ENCODE data around the gene MLNR. TPM values are rescaled to one million over a fixed set of nuclear protein-coding genes. Genes with fewer than 3 reads are reported as not detected.

The MLNR gene
- total RNA-seq, 1 experiment from 2014 or later = not detected

DNA sequence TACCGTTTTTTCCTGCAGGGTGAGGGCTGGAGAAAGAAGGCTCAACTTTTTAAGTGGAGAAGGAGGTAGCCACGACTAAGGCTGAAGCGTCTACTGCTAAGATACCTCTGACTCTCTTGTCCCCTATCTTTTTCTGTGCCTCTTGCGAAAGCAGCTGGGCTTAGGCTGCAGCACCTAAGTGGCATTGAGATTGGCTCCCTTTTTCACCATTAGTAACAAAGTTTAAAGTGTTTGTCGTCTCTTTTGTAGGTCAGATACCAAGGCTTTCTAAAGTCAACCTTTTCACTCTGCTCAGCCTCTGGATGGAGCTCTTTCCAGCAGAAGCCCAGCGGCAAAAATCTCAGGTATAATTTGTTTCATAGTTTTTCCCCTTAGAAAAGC, 28.5 kb downstream of the MLNR start:
- no peaks in the 10 kb centered on the region for H4K20me1 ChIP-seq (ENCODE audit: insufficient read depth)
- H3K79me2 ChIP-seq (ENCODE audit: insufficient read depth, low read length) = peaks cover 16% of the 10 kb centered on the region
- ChIA-PET RAD21 (ENCODE audit: low non-redundant PET in 1 of 2, low total read pairs in 2 of 2, uncharacterized antibody in 2 of 2, unreplicated experiment in 2 of 2) (no interaction called here), CTCF (interaction anchor here (1.2 to 2.6 kb wide), 4 partner anchors 32 to 358 kb away, joined by 3 to 13 read pairs (median 5); no protein-coding TSS in a partner anchor), POLR2A (interaction anchor here (1.6 kb wide), 1 partner anchor 10 kb away, joined by 3 read pairs; no protein-coding TSS in a partner anchor)
- DNase-seq (ENCODE audit: low read depth, low spot score) (no peak), ATAC-seq (peak; percentile 4)
- TF ChIP-seq ZNF274 (IDR thresholded peaks at IDR 0.05; ENCODE audit: low read depth, low read length) = no peak
- TF ChIP-seq, protein P1, sequence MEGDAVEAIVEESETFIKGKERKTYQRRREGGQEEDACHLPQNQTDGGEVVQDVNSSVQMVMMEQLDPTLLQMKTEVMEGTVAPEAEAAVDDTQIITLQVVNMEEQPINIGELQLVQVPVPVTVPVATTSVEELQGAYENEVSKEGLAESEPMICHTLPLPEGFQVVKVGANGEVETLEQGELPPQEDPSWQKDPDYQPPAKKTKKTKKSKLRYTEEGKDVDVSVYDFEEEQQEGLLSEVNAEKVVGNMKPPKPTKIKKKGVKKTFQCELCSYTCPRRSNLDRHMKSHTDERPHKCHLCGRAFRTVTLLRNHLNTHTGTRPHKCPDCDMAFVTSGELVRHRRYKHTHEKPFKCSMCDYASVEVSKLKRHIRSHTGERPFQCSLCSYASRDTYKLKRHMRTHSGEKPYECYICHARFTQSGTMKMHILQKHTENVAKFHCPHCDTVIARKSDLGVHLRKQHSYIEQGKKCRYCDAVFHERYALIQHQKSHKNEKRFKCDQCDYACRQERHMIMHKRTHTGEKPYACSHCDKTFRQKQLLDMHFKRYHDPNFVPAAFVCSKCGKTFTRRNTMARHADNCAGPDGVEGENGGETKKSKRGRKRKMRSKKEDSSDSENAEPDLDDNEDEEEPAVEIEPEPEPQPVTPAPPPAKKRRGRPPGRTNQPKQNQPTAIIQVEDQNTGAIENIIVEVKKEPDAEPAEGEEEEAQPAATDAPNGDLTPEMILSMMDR (IDR thresholded peaks at IDR 0.05 in 2 of 3, conservative IDR thresholded peaks at IDR 0.05 in 1 of 3; ENCODE audit: borderline replicate concordance in 1 of 3, insufficient read depth in 1 of 3, low read depth in 2 of 3, low read length in 2 of 3) = peak in 2 of 3 experiments; percentile 7 to 32; a peak in 1 of 6 replicates
- intact Hi-C loops (cut with micrococcal nuclease) = no loop called here
- H3K36me3 ChIP-seq (ENCODE audit: control insufficient read depth in 1 of 2, insufficient read depth in 2 of 2, low read length in 2 of 2) = no peaks in the 10 kb centered on the region
- H3K4me1 ChIP-seq (ENCODE audit: control insufficient read depth in 1 of 2, insufficient read depth in 2 of 2, low read length in 2 of 2) = peaks cover 4 to 15% of the 10 kb centered on the region in 2 experiments; a peak in 3 of 4 replicates
- peak overlapping the region; percentile 29 for H2AFZ ChIP-seq (ENCODE audit: low read depth, low read length, poor library complexity, severe bottlenecking)
- H3K4me3 ChIP-seq (replicated peaks in 1 of 2; ENCODE audit: low read depth in 1 of 2, low read length in 2 of 2) = peak overlapping the region; percentile 85 to 97
- H3K9me3 ChIP-seq (ENCODE audit: control insufficient read depth in 1 of 2, insufficient read depth in 1 of 2, low read depth in 1 of 2, low read length in 2 of 2) = no peaks in the 10 kb centered on the region
- peak overlapping the region; percentile 57 for H3K27ac ChIP-seq (ENCODE audit: low read depth, low read length)
- no TSS peak for BruUV-seq (replicated peaks)
- H3K27me3 ChIP-seq (ENCODE audit: insufficient read depth, low read length) = peaks cover 9% of the 10 kb centered on the region; the same call in 1 of the 2 replicates
- H3K4me2 ChIP-seq (ENCODE audit: low read length) = peak overlapping the region; percentile 91
- peak overlapping the region; percentile 82 for H3K9ac ChIP-seq (ENCODE audit: low read length)
- H3K9me2 ChIP-seq (ENCODE audit: insufficient read depth) = peaks cover 8% of the 10 kb centered on the region; the same call in 1 of the 2 replicates

DNA sequence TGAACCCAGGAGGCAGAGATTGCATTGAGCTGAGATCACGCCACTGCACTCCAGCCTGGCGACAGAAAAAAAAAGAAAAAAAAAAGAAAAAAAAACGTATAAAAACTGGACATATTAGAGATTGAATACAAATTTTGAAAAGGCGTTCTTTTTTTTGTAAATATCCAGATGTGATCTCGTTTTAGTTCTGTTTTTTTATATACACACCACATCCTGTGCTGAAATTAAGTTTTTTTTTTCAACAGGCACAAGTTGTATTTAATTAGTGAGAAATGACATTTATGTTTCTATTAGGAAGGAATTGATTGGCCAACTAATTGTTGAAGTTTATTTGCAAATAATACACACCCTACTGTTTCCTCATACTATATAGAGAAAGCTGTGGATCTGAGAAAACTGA, 31.2 kb downstream of the MLNR start:
- BruUV-seq (replicated peaks) = no TSS peak
- Histone ChIP-seq H3K9me3 (ENCODE audit: control insufficient read depth in 1 of 2, insufficient read depth in 1 of 2, low read depth in 1 of 2, low read length in 2 of 2) (no peaks in the 10 kb centered on the region), H3K27me3 (ENCODE audit: insufficient read depth, low read length) (no peaks in the 10 kb centered on the region), H3K4me2 (ENCODE audit: low read length) (no peak overlapping the region), H3K36me3 (ENCODE audit: control insufficient read depth in 1 of 2, insufficient read depth in 2 of 2, low read length in 2 of 2) (peaks cover 5% of the 10 kb centered on the region in 2 experiments; a peak in 2 of 4 replicates), H3K9ac (ENCODE audit: low read length) (no peak overlapping the region), H3K4me3 (replicated peaks in 1 of 2; ENCODE audit: low read depth in 1 of 2, low read length in 2 of 2) (no peak overlapping the region), H3K27ac (ENCODE audit: low read depth, low read length) (no peak overlapping the region), H4K20me1 (ENCODE audit: insufficient read depth) (no peaks in the 10 kb centered on the region), H3K4me1 (ENCODE audit: control insufficient read depth in 1 of 2, insufficient read depth in 2 of 2, low read length in 2 of 2) (peaks cover 4 to 15% of the 10 kb centered on the region in 2 experiments; a peak in 3 of 4 replicates), H3K9me2 (ENCODE audit: insufficient read depth) (peaks cover 8% of the 10 kb centered on the region; the same call in 1 of the 2 replicates), H3K79me2 (ENCODE audit: insufficient read depth, low read length) (peaks cover 16% of the 10 kb centered on the region), H2AFZ (ENCODE audit: low read depth, low read length, poor library complexity, severe bottlenecking) (no peak overlapping the region)
- ATAC-seq (no peak), DNase-seq (ENCODE audit: low read depth, low spot score) (no peak)
- ChIA-PET POLR2A (no interaction called here), CTCF (no interaction called here), RAD21 (ENCODE audit: low non-redundant PET in 1 of 2, low total read pairs in 2 of 2, uncharacterized antibody in 2 of 2, unreplicated experiment in 2 of 2) (no interaction called here)
- intact Hi-C loops (cut with micrococcal nuclease) = no loop called here
- TF ChIP-seq, protein P2, sequence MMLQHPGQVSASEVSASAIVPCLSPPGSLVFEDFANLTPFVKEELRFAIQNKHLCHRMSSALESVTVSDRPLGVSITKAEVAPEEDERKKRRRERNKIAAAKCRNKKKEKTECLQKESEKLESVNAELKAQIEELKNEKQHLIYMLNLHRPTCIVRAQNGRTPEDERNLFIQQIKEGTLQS (IDR thresholded peaks at IDR 0.05) = no peak
- TF ChIP-seq EZH2 (IDR thresholded peaks at IDR 0.05) (no peak), SIN3A (IDR thresholded peaks at IDR 0.05; ENCODE audit: low read depth) (no peak), JUND (IDR thresholded peaks at IDR 0.05) (no peak), EGR1 (IDR thresholded peaks at IDR 0.05; ENCODE audit: low read depth) (no peak), SP1 (IDR thresholded peaks at IDR 0.05; ENCODE audit: low read depth) (no peak), EZH2phosphoT487 (IDR thresholded peaks at IDR 0.05; ENCODE audit: borderline replicate concordance) (no peak)
- TF ChIP-seq, protein P3, sequence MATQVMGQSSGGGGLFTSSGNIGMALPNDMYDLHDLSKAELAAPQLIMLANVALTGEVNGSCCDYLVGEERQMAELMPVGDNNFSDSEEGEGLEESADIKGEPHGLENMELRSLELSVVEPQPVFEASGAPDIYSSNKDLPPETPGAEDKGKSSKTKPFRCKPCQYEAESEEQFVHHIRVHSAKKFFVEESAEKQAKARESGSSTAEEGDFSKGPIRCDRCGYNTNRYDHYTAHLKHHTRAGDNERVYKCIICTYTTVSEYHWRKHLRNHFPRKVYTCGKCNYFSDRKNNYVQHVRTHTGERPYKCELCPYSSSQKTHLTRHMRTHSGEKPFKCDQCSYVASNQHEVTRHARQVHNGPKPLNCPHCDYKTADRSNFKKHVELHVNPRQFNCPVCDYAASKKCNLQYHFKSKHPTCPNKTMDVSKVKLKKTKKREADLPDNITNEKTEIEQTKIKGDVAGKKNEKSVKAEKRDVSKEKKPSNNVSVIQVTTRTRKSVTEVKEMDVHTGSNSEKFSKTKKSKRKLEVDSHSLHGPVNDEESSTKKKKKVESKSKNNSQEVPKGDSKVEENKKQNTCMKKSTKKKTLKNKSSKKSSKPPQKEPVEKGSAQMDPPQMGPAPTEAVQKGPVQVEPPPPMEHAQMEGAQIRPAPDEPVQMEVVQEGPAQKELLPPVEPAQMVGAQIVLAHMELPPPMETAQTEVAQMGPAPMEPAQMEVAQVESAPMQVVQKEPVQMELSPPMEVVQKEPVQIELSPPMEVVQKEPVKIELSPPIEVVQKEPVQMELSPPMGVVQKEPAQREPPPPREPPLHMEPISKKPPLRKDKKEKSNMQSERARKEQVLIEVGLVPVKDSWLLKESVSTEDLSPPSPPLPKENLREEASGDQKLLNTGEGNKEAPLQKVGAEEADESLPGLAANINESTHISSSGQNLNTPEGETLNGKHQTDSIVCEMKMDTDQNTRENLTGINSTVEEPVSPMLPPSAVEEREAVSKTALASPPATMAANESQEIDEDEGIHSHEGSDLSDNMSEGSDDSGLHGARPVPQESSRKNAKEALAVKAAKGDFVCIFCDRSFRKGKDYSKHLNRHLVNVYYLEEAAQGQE (IDR thresholded peaks at IDR 0.05; ENCODE audit: low read depth) = no peak
- TF ChIP-seq, protein P4, sequence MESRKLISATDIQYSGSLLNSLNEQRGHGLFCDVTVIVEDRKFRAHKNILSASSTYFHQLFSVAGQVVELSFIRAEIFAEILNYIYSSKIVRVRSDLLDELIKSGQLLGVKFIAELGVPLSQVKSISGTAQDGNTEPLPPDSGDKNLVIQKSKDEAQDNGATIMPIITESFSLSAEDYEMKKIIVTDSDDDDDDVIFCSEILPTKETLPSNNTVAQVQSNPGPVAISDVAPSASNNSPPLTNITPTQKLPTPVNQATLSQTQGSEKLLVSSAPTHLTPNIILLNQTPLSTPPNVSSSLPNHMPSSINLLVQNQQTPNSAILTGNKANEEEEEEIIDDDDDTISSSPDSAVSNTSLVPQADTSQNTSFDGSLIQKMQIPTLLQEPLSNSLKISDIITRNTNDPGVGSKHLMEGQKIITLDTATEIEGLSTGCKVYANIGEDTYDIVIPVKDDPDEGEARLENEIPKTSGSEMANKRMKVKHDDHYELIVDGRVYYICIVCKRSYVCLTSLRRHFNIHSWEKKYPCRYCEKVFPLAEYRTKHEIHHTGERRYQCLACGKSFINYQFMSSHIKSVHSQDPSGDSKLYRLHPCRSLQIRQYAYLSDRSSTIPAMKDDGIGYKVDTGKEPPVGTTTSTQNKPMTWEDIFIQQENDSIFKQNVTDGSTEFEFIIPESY (IDR thresholded peaks at IDR 0.05; ENCODE audit: extremely low read depth, insufficient replicate concordance, low read length) = no peak
